ENCODE measurements around the gene C5orf46. TPM values are rescaled to one million over a fixed set of nuclear protein-coding genes. Genes with fewer than 3 reads are reported as not detected.
A peak's percentile ranks its signal among the peaks of the same experiment; 100 is the strongest.

C5orf46 gene
- total and polyA plus RNA-seq, 4 donors = not detected

DNA sequence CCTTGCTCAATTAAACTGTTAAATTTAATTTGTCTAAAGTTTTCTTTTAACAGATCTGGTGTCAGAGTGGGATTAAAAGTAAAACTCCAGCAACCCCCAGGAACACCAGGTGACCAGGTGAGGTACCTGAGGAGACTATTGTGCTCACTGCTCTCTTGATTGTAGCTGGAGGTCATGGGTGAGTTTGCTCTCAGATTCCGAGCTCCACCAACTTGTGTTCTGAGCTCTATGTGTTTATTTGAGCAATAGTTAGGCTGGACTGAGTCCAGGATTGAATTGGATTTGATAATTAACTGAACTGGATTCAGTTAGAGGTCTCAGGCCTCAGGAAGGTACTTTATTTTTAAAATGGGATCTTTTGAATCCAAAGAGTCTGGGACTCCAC is 45.7 kb downstream of the C5orf46 start (continued):
- TF ChIP-seq, protein P1, sequence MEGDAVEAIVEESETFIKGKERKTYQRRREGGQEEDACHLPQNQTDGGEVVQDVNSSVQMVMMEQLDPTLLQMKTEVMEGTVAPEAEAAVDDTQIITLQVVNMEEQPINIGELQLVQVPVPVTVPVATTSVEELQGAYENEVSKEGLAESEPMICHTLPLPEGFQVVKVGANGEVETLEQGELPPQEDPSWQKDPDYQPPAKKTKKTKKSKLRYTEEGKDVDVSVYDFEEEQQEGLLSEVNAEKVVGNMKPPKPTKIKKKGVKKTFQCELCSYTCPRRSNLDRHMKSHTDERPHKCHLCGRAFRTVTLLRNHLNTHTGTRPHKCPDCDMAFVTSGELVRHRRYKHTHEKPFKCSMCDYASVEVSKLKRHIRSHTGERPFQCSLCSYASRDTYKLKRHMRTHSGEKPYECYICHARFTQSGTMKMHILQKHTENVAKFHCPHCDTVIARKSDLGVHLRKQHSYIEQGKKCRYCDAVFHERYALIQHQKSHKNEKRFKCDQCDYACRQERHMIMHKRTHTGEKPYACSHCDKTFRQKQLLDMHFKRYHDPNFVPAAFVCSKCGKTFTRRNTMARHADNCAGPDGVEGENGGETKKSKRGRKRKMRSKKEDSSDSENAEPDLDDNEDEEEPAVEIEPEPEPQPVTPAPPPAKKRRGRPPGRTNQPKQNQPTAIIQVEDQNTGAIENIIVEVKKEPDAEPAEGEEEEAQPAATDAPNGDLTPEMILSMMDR (IDR thresholded peaks at IDR 0.05; ENCODE audit: low read depth, low read length, missing input control) = no peak
- no peak for TF ChIP-seq EGR1 (IDR thresholded peaks at IDR 0.05; ENCODE audit: low read depth in 2 of 2)
- TF ChIP-seq FOXA1 (IDR thresholded peaks at IDR 0.05) = no peak
- no peak for TF ChIP-seq SP1 (IDR thresholded peaks at IDR 0.05)
- TF ChIP-seq, protein P2, sequence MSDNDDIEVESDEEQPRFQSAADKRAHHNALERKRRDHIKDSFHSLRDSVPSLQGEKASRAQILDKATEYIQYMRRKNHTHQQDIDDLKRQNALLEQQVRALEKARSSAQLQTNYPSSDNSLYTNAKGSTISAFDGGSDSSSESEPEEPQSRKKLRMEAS (IDR thresholded peaks at IDR 0.05) = no peak
- TF ChIP-seq RAD21 (IDR thresholded peaks at IDR 0.05) = no peak
- TF ChIP-seq GABPA (IDR thresholded peaks at IDR 0.05 in 1 of 2, conservative IDR thresholded peaks at IDR 0.05 in 1 of 2) = no peak
- peak; percentile 22 to 23 for TF ChIP-seq HNF4A (conservative IDR thresholded peaks at IDR 0.05)

DNA sequence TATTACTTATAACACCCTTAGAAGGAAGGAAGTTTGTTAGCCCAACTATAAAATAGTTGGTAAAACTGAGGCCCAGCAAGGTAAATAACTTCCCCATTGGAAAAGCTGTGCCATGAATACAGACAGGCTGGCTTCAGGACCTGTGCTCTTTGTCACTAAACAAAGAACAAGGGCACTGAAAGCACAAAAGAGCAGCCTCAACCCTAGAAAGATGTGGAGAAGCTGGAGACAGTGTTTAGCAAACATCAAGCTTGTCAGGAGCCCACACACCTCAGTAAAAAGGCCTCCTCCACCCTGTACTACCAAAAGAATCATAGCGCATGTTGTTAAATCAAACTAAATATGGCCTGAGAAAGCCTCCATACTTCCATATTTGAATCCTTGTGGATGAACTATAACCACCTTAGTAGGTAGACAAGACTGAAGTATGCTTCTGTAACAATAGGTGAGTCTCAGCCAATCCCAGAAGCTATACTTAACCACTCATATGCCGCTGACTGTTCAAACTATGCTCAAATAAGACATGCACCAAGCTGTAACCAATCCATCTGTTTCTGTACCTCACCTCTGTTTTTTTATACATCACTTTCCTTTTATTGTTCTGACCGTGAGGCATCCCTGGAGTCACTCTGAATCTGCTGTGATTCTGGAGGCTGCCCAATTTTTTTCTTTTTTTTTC is 46.2 kb downstream of the C5orf46 start:
- DNase-seq (ENCODE audit: low spot score) = no peak
- no peak overlapping the region for H3K9ac ChIP-seq (ENCODE audit: low read depth in 1 of 2, low read length in 2 of 2)

More for the DNA sequence above, 46.2 kb downstream of the C5orf46 start:
- WGBS = 81% methylated on average over 3 of the region's 3 CpGs
- no peaks in the 10 kb centered on the region for H3K36me3 ChIP-seq (ENCODE audit: control insufficient read depth in 4 of 4, insufficient read depth in 3 of 4, low read depth in 1 of 4, low read length in 3 of 4)
- no peaks in the 10 kb centered on the region for H3K27me3 ChIP-seq (ENCODE audit: control insufficient read depth in 4 of 4, insufficient read depth in 4 of 4, low read length in 3 of 4)
- TF ChIP-seq FOXA2 (IDR thresholded peaks at IDR 0.05) = no peak
- no peak for TF ChIP-seq RXRA (IDR thresholded peaks at IDR 0.05)
- no peak for TF ChIP-seq RAD21 (IDR thresholded peaks at IDR 0.05)
- TF ChIP-seq NR2F2 (IDR thresholded peaks at IDR 0.05) = no peak
- no peak for TF ChIP-seq FOXA1 (IDR thresholded peaks at IDR 0.05)
- no peak for TF ChIP-seq GABPA (IDR thresholded peaks at IDR 0.05 in 1 of 2, conservative IDR thresholded peaks at IDR 0.05 in 1 of 2)
- TF ChIP-seq SP1 (IDR thresholded peaks at IDR 0.05) = no peak
- TF ChIP-seq, protein P3, sequence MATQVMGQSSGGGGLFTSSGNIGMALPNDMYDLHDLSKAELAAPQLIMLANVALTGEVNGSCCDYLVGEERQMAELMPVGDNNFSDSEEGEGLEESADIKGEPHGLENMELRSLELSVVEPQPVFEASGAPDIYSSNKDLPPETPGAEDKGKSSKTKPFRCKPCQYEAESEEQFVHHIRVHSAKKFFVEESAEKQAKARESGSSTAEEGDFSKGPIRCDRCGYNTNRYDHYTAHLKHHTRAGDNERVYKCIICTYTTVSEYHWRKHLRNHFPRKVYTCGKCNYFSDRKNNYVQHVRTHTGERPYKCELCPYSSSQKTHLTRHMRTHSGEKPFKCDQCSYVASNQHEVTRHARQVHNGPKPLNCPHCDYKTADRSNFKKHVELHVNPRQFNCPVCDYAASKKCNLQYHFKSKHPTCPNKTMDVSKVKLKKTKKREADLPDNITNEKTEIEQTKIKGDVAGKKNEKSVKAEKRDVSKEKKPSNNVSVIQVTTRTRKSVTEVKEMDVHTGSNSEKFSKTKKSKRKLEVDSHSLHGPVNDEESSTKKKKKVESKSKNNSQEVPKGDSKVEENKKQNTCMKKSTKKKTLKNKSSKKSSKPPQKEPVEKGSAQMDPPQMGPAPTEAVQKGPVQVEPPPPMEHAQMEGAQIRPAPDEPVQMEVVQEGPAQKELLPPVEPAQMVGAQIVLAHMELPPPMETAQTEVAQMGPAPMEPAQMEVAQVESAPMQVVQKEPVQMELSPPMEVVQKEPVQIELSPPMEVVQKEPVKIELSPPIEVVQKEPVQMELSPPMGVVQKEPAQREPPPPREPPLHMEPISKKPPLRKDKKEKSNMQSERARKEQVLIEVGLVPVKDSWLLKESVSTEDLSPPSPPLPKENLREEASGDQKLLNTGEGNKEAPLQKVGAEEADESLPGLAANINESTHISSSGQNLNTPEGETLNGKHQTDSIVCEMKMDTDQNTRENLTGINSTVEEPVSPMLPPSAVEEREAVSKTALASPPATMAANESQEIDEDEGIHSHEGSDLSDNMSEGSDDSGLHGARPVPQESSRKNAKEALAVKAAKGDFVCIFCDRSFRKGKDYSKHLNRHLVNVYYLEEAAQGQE (IDR thresholded peaks at IDR 0.05) = no peak
- TF ChIP-seq, protein P4, sequence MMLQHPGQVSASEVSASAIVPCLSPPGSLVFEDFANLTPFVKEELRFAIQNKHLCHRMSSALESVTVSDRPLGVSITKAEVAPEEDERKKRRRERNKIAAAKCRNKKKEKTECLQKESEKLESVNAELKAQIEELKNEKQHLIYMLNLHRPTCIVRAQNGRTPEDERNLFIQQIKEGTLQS (IDR thresholded peaks at IDR 0.05) = no peak
- TF ChIP-seq, protein P1 (IDR thresholded peaks at IDR 0.05; ENCODE audit: low read depth, low read length, missing input control) = no peak
- no peak for TF ChIP-seq EGR1 (IDR thresholded peaks at IDR 0.05; ENCODE audit: low read depth in 2 of 2)
- TF ChIP-seq, protein P2 (IDR thresholded peaks at IDR 0.05) = no peak
- no peak for TF ChIP-seq YY1 (IDR thresholded peaks at IDR 0.05)
- TF ChIP-seq JUND (IDR thresholded peaks at IDR 0.05) = no peak
- no peak for TF ChIP-seq TAF1 (conservative IDR thresholded peaks at IDR 0.05)
- TF ChIP-seq HNF4G (IDR thresholded peaks at IDR 0.05) = no peak
- H3K9me3 ChIP-seq (ENCODE audit: control insufficient read depth in 4 of 4, low read length in 3 of 4) = no peaks in the 10 kb centered on the region
- peaks cover 0 to 6% (median 2%) of the 10 kb centered on the region in 4 donors for H3K4me1 ChIP-seq (ENCODE audit: control insufficient read depth in 4 of 4, insufficient read depth in 4 of 4, low read length in 3 of 4)
- H3K4me3 ChIP-seq (ENCODE audit: low read depth in 1 of 3, low read length in 3 of 3) = no peak overlapping the region
- H3K27ac ChIP-seq (ENCODE audit: low read depth in 1 of 2, low read length in 2 of 2) = no peak overlapping the region

Measured in liver (tissue), 9 donors.